Stimulated activated CD4-positive, alpha-beta T cell treated with anti-CD3 and anti-CD28 coated beads, Interleukin-2, amount 100 ng/mL, for 24 hours (primary cell): ENCODE data around the gene GALNT14.
A peak's percentile ranks its signal among the peaks of the same experiment; 100 is the strongest.

ENCODE experiments used
- DNase-seq, 2 donors: peaks; one replicate each; pipeline ENCODE4 v3.0.0-alpha.2; 2020

GALNT14 gene

GRCh38 chr2:30877833-30878232 is 260.4 kb downstream of the GALNT14 start:
- no peak for DNase-seq

- DNase-seq: no peak
Observed at GRCh38 chr2:30872797-30873196, 265.4 kb downstream of the GALNT14 start.

DNA sequence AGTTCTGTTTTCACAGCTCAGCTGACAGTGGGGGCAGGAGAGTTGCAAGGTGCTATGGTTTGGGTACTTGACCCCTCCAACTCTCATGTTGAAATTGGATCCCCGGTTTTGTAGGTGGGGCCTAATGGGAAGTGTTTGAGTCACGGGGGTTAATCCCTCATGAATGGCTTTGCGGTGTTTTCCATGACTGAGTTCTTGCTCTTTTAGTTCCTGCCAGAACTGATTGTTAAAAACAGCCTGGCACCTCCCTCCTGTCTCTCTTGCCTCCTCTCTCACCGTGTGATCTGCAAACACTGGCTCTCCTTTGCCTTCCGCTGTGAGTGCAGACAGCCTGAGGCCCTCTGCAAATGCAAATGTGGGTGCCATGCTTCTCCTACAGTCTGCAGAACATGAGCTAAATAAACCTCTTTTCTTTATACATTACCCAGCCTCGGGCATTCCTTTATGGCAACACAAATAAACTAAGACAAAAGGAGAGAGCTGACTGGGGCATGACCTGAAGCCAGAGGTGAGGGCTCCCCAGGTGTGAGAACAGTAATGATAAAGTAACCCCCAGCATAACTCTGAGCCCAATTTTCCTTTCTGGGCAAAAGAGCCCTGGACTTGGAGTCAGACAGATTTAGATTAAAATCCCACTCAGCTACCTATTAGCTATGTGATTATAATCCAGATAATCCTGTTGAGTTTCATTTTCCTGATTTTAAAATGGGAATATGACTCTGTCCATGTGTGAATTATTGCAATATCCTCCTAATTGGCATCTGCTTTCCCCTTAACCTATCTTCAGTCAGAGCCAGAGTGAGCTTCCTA is 266.1 kb downstream of the GALNT14 start:
- no peak for DNase-seq

GRCh38 chr2:30871440-30871839 is 266.8 kb downstream of the GALNT14 start:
- no peak for DNase-seq

DNA sequence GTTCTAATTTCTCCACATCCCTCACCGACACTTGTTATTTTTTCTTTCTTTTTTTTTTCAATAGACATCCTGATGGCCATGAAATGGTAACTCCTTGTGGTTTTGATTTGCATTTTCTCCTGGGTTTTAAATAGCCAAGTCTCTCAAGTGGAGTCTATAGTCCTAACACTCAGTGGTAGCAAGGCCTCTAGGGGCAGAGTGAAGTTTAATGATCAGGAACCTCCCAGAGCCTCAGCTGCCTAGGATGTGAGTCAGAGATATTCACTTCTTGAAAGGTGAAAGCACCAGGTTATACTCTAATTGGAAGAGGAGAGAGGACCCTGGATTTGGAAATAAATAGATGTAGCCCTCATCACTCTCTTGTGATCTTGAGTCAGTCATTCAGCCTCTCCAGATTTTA is 268.3 kb downstream of the GALNT14 start:
- DNase-seq: no peak

DNA sequence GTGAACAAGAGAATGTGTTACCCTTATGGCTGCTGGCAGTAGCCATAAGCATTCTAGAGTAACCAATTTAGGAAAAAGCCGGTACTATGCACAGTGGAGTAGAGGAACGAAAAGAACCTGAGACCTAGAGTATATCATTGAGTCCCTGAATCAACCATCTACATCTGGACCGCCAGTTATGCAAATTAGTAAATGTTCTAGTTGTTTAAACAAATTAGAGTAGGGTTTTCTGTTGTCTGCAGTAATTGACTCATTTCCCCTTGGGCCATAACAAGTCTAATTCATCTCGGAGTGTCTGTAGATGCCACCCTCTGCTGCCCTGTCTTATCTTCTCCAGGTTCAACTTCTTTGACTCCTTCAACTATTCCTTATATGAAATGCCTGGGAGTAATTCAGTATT is 270.9 kb downstream of the GALNT14 start:
- no peak for DNase-seq

DNA sequence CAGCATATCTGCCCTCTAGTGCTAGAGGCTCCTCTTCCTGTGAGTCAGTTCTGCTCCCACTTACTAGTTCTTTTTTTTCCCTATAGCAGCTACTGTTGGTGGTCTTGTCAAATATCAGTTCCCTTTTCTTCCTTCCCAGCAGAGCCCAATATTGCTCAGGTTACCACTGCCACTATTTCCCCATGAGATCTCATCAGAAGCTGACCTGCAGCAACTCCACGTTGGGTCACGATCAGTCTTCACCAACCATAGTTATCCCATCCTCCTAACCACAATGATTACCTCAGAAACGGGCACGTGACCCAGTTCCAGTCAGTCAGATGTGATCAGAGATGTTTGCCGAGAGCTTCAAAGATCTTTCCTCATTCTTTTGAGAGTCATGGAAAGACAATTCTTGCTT is 271.3 kb downstream of the GALNT14 start:
- DNase-seq: no peak

DNA sequence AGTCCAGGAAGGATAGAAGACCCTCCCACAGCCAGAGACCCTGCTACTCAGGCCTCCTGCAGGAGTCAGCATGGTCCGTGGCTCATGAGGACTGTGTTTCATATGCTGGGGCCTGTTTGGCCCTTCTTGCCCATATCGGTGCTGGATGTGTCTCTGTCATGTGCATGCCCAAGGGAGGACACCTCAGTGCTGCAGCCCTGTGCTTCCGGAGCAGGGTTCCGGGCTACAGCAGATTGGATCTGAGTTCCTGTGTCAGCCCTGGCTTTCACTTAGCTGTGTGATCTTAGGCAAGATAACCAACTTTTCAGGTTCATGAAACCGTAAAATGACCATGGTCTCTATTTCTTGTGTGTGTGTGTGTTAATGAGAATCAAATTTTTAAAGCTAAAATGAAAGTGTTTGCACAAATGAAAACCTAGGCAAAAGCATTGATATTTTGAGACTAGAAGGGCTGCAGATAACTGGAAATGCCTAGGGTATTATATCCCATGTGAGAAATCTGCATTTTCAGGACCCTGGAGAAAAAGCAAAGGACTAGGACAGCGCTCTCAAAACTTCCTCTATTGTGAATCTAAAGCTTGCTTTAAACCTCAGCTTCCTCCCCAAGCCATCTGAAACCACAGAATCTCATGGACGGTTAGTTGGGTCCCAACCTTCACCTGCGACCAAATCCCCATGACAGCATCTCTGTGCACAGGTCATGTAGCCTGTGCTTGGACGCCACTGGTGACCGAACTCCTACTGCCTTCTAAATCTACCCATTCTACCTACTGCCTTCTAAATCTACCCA is 272.2 kb downstream of the GALNT14 start:
- no peak for DNase-seq

- DNase-seq: no peak
Observed at GRCh38 chr2:30865243-30865642, 273.0 kb downstream of the GALNT14 start.

GRCh38 chr2:30862054-30862651 is 276.1 kb downstream of the GALNT14 start:
- peak; percentile 37 to 57 for DNase-seq

- DNase-seq: no peak
Observed at GRCh38 chr2:30860726-30861125, 277.5 kb downstream of the GALNT14 start.
